ENCODE results near the gene GOSR1. TPM values are rescaled to one million over a fixed set of nuclear protein-coding genes. Genes with fewer than 3 reads are reported as not detected.

The GOSR1 gene
- total and polyA plus RNA-seq, 2 donors (not counting 1 experiment from before 2014, with no cell fraction given) = 19.1 to 66.6 TPM

- Mint-ChIP-seq H3K9me3 (ENCODE audit: insufficient read depth) (no peaks in the 10 kb centered on the region), H3K27ac (no peak overlapping the region), H3K4me3 (no peak overlapping the region), H3K27me3 (no peaks in the 10 kb centered on the region), H3K4me1 (no peaks in the 10 kb centered on the region)
- Histone ChIP-seq H2AFZ (ENCODE audit: insufficient read depth, low read depth, low read length, poor library complexity, severe bottlenecking) (no peak overlapping the region), H3K36me3 (replicated peaks in 1 of 2; ENCODE audit: control extremely low read depth in 1 of 2, control insufficient read depth in 1 of 2, extremely low read depth in 1 of 2, insufficient read depth in 2 of 2, low read length in 1 of 2) (peaks cover 11 to 84% of the 10 kb centered on the region in 2 experiments), H3K79me2 (ENCODE audit: control insufficient read depth, insufficient read depth, low read length) (peaks cover 14% of the 10 kb centered on the region), H3K9me3 (ENCODE audit: control extremely low read depth in 1 of 3, control insufficient read depth in 2 of 3, insufficient read depth in 1 of 3, low read length in 2 of 3) (no peaks in the 10 kb centered on the region), H4K20me1 (ENCODE audit: control insufficient read depth, insufficient read depth, low read length, poor library complexity, severe bottlenecking) (no peaks in the 10 kb centered on the region), H3K4me2 (replicated peaks; ENCODE audit: low read depth, low read length, poor library complexity, severe bottlenecking) (no peak overlapping the region), H3K4me1 (ENCODE audit: control insufficient read depth in 2 of 2, insufficient read depth in 2 of 2, low read length in 2 of 2) (no peaks in the 10 kb centered on the region), H3K9ac (ENCODE audit: low read length) (no peak overlapping the region), H3K4me3 (ENCODE audit: control extremely low read depth in 1 of 5, extremely low read depth in 1 of 5, insufficient read depth in 1 of 5, low read depth in 2 of 5, low read length in 4 of 5) (no peak overlapping the region), H3K27ac (ENCODE audit: low read length in 2 of 2) (no peak overlapping the region), H3K27me3 (replicated peaks in 1 of 4; ENCODE audit: control extremely low read depth in 1 of 4, control insufficient read depth in 3 of 4, insufficient read depth in 4 of 4, low read length in 3 of 4) (no peaks in the 10 kb centered on the region)
- POLR2A ChIA-PET = interaction anchor here (0.5 kb wide), 1 partner anchor 396 kb away, joined by 3 read pairs; no protein-coding TSS in a partner anchor
- ATAC-seq (ENCODE audit: low read depth) (no peak), DNase-seq (no peak)
- CTCF ChIA-PET = interaction anchor here (0.9 kb wide), 1 partner anchor 16 kb away, joined by 5 read pairs; no protein-coding TSS in a partner anchor
- WGBS (ENCODE audit: insufficient coverage) = no CpG with 5 or more reads among the region's 2 CpGs
- intact Hi-C loops (cut with micrococcal nuclease) = no loop called here
- TF ChIP-seq, protein P1, sequence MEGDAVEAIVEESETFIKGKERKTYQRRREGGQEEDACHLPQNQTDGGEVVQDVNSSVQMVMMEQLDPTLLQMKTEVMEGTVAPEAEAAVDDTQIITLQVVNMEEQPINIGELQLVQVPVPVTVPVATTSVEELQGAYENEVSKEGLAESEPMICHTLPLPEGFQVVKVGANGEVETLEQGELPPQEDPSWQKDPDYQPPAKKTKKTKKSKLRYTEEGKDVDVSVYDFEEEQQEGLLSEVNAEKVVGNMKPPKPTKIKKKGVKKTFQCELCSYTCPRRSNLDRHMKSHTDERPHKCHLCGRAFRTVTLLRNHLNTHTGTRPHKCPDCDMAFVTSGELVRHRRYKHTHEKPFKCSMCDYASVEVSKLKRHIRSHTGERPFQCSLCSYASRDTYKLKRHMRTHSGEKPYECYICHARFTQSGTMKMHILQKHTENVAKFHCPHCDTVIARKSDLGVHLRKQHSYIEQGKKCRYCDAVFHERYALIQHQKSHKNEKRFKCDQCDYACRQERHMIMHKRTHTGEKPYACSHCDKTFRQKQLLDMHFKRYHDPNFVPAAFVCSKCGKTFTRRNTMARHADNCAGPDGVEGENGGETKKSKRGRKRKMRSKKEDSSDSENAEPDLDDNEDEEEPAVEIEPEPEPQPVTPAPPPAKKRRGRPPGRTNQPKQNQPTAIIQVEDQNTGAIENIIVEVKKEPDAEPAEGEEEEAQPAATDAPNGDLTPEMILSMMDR (IDR thresholded peaks at IDR 0.05) = no peak
- no peak for TF ChIP-seq EZH2 (IDR thresholded peaks at IDR 0.05; ENCODE audit: borderline replicate concordance, insufficient read depth, low read depth, low read length, poor library complexity, severe bottlenecking)
Observed at GRCh38 chr17:30493780-30494179, 16.6 kb downstream of the GOSR1 start.

- no peaks in the 10 kb centered on the region for H3K4me1 ChIP-seq (ENCODE audit: control insufficient read depth in 2 of 2, insufficient read depth in 2 of 2, low read length in 2 of 2)
- H3K36me3 ChIP-seq (replicated peaks in 1 of 2; ENCODE audit: control extremely low read depth in 1 of 2, control insufficient read depth in 1 of 2, extremely low read depth in 1 of 2, insufficient read depth in 2 of 2, low read length in 1 of 2) = peaks cover 11 to 74% of the 10 kb centered on the region in 2 experiments
- intact Hi-C loops (cut with micrococcal nuclease) = no loop called here
- H3K27ac ChIP-seq (ENCODE audit: low read length in 2 of 2) = no peak overlapping the region
- H4K20me1 ChIP-seq (ENCODE audit: control insufficient read depth, insufficient read depth, low read length, poor library complexity, severe bottlenecking) = no peaks in the 10 kb centered on the region
- ATAC-seq (ENCODE audit: low read depth) (no peak), DNase-seq (no peak)
- H3K27me3 Mint-ChIP-seq = no peaks in the 10 kb centered on the region
- H3K9me3 Mint-ChIP-seq (ENCODE audit: insufficient read depth) = no peaks in the 10 kb centered on the region
- no peak overlapping the region for H3K27ac Mint-ChIP-seq
- H3K4me1 Mint-ChIP-seq = peaks cover 1% of the 10 kb centered on the region
- no peak overlapping the region for H2AFZ ChIP-seq (ENCODE audit: insufficient read depth, low read depth, low read length, poor library complexity, severe bottlenecking)
- H3K27me3 ChIP-seq (replicated peaks in 1 of 4; ENCODE audit: control extremely low read depth in 1 of 4, control insufficient read depth in 3 of 4, insufficient read depth in 4 of 4, low read length in 3 of 4) = no peaks in the 10 kb centered on the region
- no peak overlapping the region for H3K4me2 ChIP-seq (replicated peaks; ENCODE audit: low read depth, low read length, poor library complexity, severe bottlenecking)
- no peaks in the 10 kb centered on the region for H3K9me3 ChIP-seq (ENCODE audit: control extremely low read depth in 1 of 3, control insufficient read depth in 2 of 3, insufficient read depth in 1 of 3, low read length in 2 of 3)
- ChIA-PET CTCF (no interaction called here), POLR2A (no interaction called here)
- TF ChIP-seq, protein P1 (IDR thresholded peaks at IDR 0.05) = no peak
- no peak for TF ChIP-seq EZH2 (IDR thresholded peaks at IDR 0.05; ENCODE audit: borderline replicate concordance, insufficient read depth, low read depth, low read length, poor library complexity, severe bottlenecking)
- no peak overlapping the region for H3K4me3 Mint-ChIP-seq
- peaks cover 14% of the 10 kb centered on the region for H3K79me2 ChIP-seq (ENCODE audit: control insufficient read depth, insufficient read depth, low read length)
- no peak overlapping the region for H3K4me3 ChIP-seq (ENCODE audit: control extremely low read depth in 1 of 5, extremely low read depth in 1 of 5, insufficient read depth in 1 of 5, low read depth in 2 of 5, low read length in 4 of 5)
- H3K9ac ChIP-seq (ENCODE audit: low read length) = no peak overlapping the region
Observed at GRCh38 chr17:30495586-30495985, 18.4 kb downstream of the GOSR1 start.
